Calu3 (cell line): ENCODE results near the gene HOXC10. TPM values are rescaled to one million over a fixed set of nuclear protein-coding genes. Genes with fewer than 3 reads are reported as not detected.

Experiments
- BruUV-seq: library from RNA; stranded (reverse); fragments of 400-500 nt; replicated peaks from 2 replicates; lab custom pipeline; 2021; lab: Mats Ljungman, UMichigan
- CTCF ChIA-PET: fragments of 300-600 bp; sonication (Branson Sonifier 250); formaldehyde crosslinking; loops from one replicate; lab custom pipeline; 2022; ENCODE audit warnings: antibody characterized with exemption; lab: Charles Lee
- DNase-seq: peaks from one replicate; pipeline ENCODE4 v3.0.0; 2022
- H3K27ac Mint-ChIP-seq: one replicate; pipeline ENCODE4 v1.8.0; 2022; ENCODE audit warnings: mixed read lengths; ENCODE audit not compliant: unreplicated experiment
- H3K27me3 Mint-ChIP-seq: one replicate; pipeline ENCODE4 v1.8.0; 2022; ENCODE audit warnings: mixed read lengths; ENCODE audit not compliant: unreplicated experiment
- H3K36me3 Mint-ChIP-seq: one replicate; pipeline ENCODE4 v1.8.0; 2022; ENCODE audit warnings: mild to moderate bottlenecking, moderate library complexity, mixed read lengths; ENCODE audit not compliant: insufficient read depth, unreplicated experiment
- H3K4me1 Mint-ChIP-seq: one replicate; pipeline ENCODE4 v1.8.0; 2022; ENCODE audit warnings: mild to moderate bottlenecking, low read depth, mixed read lengths; ENCODE audit not compliant: unreplicated experiment
- H3K4me3 Mint-ChIP-seq: one replicate; pipeline ENCODE4 v1.8.0; 2022; ENCODE audit warnings: mild to moderate bottlenecking, low read depth, moderate library complexity, mixed read lengths; ENCODE audit not compliant: unreplicated experiment
- H3K9me3 Mint-ChIP-seq: one replicate; pipeline ENCODE4 v1.8.0; 2022; ENCODE audit warnings: low read depth, mixed read lengths; ENCODE audit not compliant: unreplicated experiment
- intact Hi-C: fragments of 100-400 bp; cut with micrococcal nuclease; formaldehyde crosslinking; loops from one replicate; pipeline ENCODE4 v1.10.0; 2022; ENCODE audit not compliant: unreplicated experiment
- total RNA-seq: library from RNA; stranded (reverse); gene quantifications from 2 replicates; pipeline ENCODE4 v1.2.3, GENCODE V29; 2022
- TF ChIP-seq, protein P1 (sequence below): fragments of 200-600 bp; IDR thresholded peaks from one replicate; pipeline ENCODE4 v1.8.0; 2022; ENCODE audit warnings: antibody characterized with exemption; ENCODE audit not compliant: unreplicated experiment

HOXC10 gene
- total RNA-seq, 1 experiment from 2014 or later: 0.71 TPM

DNA sequence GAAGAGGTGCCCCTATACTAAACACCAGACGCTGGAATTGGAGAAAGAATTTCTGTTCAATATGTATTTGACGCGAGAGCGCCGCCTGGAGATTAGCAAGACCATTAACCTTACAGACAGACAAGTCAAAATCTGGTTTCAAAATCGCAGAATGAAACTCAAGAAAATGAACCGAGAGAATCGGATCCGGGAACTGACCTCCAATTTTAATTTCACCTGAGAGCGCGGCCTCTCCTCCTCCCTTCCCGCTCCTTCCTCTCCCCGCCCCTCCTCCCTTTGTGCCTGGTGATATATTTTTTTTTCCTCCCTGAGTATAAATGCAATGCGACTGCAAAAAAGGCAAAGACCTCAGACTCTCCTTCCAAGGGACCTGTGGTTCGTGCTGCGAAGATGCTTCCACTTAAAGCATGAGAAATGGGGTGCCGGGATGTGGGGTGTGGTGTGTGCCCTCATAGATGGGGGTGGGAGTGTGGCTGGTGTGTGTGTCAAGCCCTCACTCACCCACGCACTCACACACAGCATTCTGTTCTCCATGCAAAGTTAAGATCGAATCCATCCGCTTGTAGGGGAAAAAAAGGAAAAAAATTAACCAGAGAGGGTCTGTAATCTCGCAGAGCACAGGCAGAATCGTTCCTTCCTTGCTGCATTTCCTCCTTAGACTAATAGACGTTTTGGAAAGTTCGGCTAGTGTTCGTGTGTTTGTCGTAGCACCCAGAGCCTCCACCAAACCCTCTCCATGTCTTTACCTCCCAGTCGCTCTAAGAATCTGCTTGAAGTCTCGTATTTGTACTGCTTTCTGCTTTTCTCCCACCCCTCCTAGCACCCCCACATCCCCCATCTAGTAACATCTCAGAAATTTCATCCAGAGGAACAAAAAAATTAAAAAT is 4.5 kb downstream of the HOXC10 start:
- H3K27ac Mint-ChIP-seq: no peak overlapping the region
- CTCF ChIA-PET: interaction anchor here (0.7 to 2.7 kb wide), 5 partner anchors 11 to 289 kb away, joined by 4 to 9 read pairs (median 6); partner anchors contain the start of gene HOXC9
- H3K4me3 Mint-ChIP-seq: peak overlapping the region; percentile 10
- BruUV-seq: no TSS peak
- intact Hi-C loops: loop anchor here (1.0 kb wide), 1 partner anchor 222 kb away; no protein-coding TSS in a partner anchor
- peak; percentile 55 for DNase-seq
- no peaks in the 10 kb centered on the region for H3K9me3 Mint-ChIP-seq
- H3K36me3 Mint-ChIP-seq: peaks cover 18% of the 10 kb centered on the region
- TF ChIP-seq, protein P1, sequence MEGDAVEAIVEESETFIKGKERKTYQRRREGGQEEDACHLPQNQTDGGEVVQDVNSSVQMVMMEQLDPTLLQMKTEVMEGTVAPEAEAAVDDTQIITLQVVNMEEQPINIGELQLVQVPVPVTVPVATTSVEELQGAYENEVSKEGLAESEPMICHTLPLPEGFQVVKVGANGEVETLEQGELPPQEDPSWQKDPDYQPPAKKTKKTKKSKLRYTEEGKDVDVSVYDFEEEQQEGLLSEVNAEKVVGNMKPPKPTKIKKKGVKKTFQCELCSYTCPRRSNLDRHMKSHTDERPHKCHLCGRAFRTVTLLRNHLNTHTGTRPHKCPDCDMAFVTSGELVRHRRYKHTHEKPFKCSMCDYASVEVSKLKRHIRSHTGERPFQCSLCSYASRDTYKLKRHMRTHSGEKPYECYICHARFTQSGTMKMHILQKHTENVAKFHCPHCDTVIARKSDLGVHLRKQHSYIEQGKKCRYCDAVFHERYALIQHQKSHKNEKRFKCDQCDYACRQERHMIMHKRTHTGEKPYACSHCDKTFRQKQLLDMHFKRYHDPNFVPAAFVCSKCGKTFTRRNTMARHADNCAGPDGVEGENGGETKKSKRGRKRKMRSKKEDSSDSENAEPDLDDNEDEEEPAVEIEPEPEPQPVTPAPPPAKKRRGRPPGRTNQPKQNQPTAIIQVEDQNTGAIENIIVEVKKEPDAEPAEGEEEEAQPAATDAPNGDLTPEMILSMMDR: peak; percentile 70
- peaks cover 100% of the 10 kb centered on the region for H3K27me3 Mint-ChIP-seq
- H3K4me1 Mint-ChIP-seq: peaks cover 32% of the 10 kb centered on the region

DNA sequence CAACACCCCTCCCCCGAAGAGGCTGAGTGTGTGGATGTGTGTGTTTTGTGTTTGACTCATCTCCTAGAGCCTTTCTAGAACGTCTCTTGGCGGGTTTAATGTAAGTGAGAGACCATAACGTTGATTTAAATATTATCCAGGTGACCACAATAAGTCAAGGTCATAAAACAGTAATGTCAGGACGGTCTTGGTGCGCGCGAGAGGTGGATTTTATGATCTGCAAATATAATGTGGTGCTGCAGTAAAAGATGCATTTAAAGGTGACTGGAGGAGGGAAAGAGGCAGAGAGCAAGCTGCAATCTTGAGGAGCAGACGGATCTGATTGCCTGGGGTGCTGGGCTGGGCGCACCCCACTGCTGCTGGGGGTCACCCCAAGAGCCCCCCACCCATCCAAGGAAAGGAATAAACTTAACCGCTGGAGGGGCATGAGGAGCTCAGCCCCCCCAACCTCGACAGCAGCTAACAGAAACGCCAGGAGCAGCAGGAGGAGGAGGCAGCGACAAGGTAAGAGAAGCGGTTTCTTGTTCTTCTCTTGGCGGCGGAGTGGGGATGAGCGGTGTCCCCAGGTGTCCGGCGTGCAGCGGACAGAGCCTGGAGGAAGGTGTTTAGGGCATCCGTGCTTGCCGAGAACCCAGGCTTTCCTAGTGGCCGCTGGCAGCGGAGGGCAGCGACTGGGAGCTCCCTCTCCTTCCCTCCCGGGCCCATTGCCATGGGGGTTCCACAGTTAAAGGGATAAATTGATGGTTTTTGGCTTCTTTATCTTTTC is 5.5 kb downstream of the HOXC10 start:
- intact Hi-C loops: no loop called here
- DNase-seq: no peak
- TF ChIP-seq, protein P1: no peak
- no TSS peak for BruUV-seq
- Mint-ChIP-seq H3K27ac (no peak overlapping the region), H3K36me3 (peaks cover 17% of the 10 kb centered on the region), H3K4me1 (peaks cover 42% of the 10 kb centered on the region), H3K4me3 (peak overlapping the region; percentile 10), H3K27me3 (peaks cover 100% of the 10 kb centered on the region), H3K9me3 (no peaks in the 10 kb centered on the region)
- CTCF ChIA-PET: interaction anchor here (0.7 to 2.7 kb wide), 7 partner anchors 10 to 290 kb away, joined by 3 to 8 read pairs (median 4); partner anchors contain the start of genes HOXC8 and HOXC9

DNA sequence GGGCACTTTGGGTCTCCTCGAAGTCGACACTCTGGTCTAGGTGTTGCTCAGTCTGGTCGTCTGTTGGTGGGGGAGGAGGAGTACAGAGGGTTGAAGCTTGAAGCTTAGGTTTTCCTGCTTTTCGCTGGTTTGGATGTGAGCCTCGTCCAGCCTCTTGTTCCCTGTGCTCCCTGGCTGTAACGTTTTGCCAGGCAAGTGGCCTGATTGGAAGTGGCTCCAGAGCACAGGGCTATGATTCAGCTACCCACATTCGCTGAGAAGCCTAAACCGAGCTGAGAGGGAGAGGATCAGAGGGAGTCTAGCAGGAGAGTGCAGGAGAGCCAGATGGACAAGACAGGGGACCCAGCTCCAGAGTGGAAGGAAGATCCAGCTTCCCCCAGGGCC is 6.1 kb downstream of the HOXC10 start:
- Mint-ChIP-seq H3K27me3 (peaks cover 100% of the 10 kb centered on the region), H3K4me1 (peaks cover 44% of the 10 kb centered on the region), H3K27ac (no peak overlapping the region), H3K36me3 (peaks cover 17% of the 10 kb centered on the region), H3K4me3 (no peak overlapping the region), H3K9me3 (no peaks in the 10 kb centered on the region)
- intact Hi-C loops: no loop called here
- no TSS peak for BruUV-seq
- TF ChIP-seq, protein P1: no peak
- CTCF ChIA-PET: interaction anchor here (0.9 to 2.7 kb wide), 6 partner anchors 9 to 223 kb away, joined by 3 to 8 read pairs (median 4); partner anchors contain the start of genes HOXC8 and HOXC9
- DNase-seq: no peak

DNA sequence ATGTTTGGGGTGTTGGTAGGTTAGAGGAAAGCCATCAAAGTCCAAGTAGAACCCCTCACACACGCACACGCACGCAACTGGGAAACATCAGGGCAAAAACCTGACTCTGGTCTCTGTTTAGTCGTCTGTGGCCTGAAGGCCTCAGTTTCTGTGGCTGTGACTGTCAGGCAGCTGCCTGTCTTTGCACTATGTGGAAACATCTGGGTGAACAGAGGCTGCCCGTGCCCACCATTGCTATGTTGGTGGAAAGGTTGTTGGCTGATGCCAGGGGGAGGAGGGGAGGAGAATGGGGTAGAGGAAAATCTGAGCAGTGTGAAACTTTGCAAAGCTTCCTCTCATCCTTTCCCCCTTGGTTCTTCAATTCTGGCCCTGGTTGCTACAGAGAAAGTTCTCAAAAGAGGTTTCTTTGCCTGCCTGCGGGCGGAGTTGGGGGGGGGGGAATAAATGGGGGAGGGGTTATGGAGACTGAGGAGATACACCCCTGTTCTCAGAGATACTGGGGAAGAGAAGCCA is 7.5 kb downstream of the HOXC10 start:
- Mint-ChIP-seq H3K4me3 (no peak overlapping the region), H3K4me1 (peaks cover 47% of the 10 kb centered on the region), H3K36me3 (peaks cover 15% of the 10 kb centered on the region), H3K9me3 (no peaks in the 10 kb centered on the region), H3K27me3 (peaks cover 100% of the 10 kb centered on the region), H3K27ac (no peak overlapping the region)
- DNase-seq: no peak
- no TSS peak for BruUV-seq
- TF ChIP-seq, protein P1: no peak
- CTCF ChIA-PET: interaction anchor here (0.6 to 2.7 kb wide), 4 partner anchors 8 to 40 kb away, joined by 3 to 8 read pairs (median 4); partner anchors contain the start of gene HOXC9
- intact Hi-C loops: no loop called here
